ENCODE measurements around the gene CTDSP1.

- TF ChIP-seq POLR2AphosphoS5 (IDR thresholded peaks at IDR 0.05) (no peak), CTCF (IDR thresholded peaks at IDR 0.05) (no peak)
These were observed 24.9 kb upstream of the CTDSP1 start for GRCh38 chr2:218374795-218375194.
